OCI-LY7 (cell line): ENCODE data around the gene BLM.

Experiments
- EZH2phosphoT487 ChIP-seq: fragments of 200-600 bp; sonication (generic); IDR thresholded peaks from 2 replicates; pipeline ENCODE4 v1.6.1; 2018; ENCODE audit warnings: low read depth, borderline replicate concordance, mild to moderate bottlenecking, mixed run types, antibody characterized with exemption, low read length, moderate library complexity, mixed read lengths
- TF ChIP-seq, protein P1 (sequence below): fragments of 200-600 bp; sonication (generic); conservative IDR thresholded peaks from 2 replicates; pipeline ENCODE4 v1.5.1; 2014; ENCODE audit warnings: mild to moderate bottlenecking, antibody characterized with exemption, low read length, moderate library complexity, mixed read lengths

DNA sequence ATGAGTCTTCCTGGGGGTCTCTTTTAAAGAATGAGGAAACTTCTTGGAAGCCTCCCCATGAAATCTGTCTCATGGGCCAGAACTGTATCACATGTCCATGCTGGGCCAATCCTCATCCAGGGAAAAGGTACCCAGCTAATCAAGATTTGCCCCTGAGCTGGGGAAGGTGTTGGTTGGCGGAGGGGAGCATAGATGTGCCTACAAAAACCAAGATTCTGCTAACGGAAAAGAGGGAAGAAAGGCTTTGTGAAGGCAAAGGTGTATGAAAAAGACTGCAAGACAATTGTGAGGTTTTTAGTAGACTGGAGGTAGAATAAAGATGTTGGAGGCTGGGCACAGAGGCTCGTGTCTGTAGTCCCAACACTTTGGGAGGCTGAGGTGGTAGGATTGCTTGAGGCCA lies 18.5 kb upstream of the BLM start:
- TF ChIP-seq, protein P1, sequence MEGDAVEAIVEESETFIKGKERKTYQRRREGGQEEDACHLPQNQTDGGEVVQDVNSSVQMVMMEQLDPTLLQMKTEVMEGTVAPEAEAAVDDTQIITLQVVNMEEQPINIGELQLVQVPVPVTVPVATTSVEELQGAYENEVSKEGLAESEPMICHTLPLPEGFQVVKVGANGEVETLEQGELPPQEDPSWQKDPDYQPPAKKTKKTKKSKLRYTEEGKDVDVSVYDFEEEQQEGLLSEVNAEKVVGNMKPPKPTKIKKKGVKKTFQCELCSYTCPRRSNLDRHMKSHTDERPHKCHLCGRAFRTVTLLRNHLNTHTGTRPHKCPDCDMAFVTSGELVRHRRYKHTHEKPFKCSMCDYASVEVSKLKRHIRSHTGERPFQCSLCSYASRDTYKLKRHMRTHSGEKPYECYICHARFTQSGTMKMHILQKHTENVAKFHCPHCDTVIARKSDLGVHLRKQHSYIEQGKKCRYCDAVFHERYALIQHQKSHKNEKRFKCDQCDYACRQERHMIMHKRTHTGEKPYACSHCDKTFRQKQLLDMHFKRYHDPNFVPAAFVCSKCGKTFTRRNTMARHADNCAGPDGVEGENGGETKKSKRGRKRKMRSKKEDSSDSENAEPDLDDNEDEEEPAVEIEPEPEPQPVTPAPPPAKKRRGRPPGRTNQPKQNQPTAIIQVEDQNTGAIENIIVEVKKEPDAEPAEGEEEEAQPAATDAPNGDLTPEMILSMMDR = no peak
- no peak for TF ChIP-seq EZH2phosphoT487
